Measurements from ENCODE around the gene TFE3.

The TFE3 gene

GRCh38 chrX:49060914-49061313, 17.8 kb upstream of the TFE3 start:
- DNase-seq: no peak

GRCh38 chrX:49059681-49060085, 16.5 kb upstream of the TFE3 start:
- no peak for DNase-seq

GRCh38 chrX:49059201-49059600, 16.0 kb upstream of the TFE3 start:
- DNase-seq: no peak

- DNase-seq: no peak
Measured at GRCh38 chrX:49058794-49059193, 15.6 kb upstream of the TFE3 start, which contains the start of gene CCDC120. CCDC120 (plus strand) TSS chrX:49058999; CDS start chrX:49062042, 3,043 bp downstream.

- DNase-seq: no peak
Measured at GRCh38 chrX:49054073-49054762, 11.1 kb upstream of the TFE3 start.

GRCh38 chrX:49053223-49054072, 10.3 kb upstream of the TFE3 start:
- no peak for DNase-seq

- DNase-seq: no peak
Measured at GRCh38 chrX:49043987-49044281, 777 bp upstream of the TFE3 start.

GRCh38 chrX:49042581-49043219, 457 bp downstream of the TFE3 start:
- no peak for DNase-seq

- peak; percentile 4 to 8 for DNase-seq
Measured at GRCh38 chrX:49041744-49042580, 1.2 kb downstream of the TFE3 start.

GRCh38 chrX:49040376-49040955, 2.7 kb downstream of the TFE3 start:
- DNase-seq: no peak

- peak; percentile 72 to 74 for DNase-seq
Measured at GRCh38 chrX:49039598-49040375, 3.4 kb downstream of the TFE3 start.

- no peak for DNase-seq
Measured at GRCh38 chrX:49037883-49038475, 5.2 kb downstream of the TFE3 start.

GRCh38 chrX:49030283-49030682, 12.9 kb downstream of the TFE3 start:
- DNase-seq: no peak

GRCh38 chrX:49029876-49030275, 13.3 kb downstream of the TFE3 start:
- DNase-seq: no peak

- DNase-seq: peak in 1 of 2 experiments; percentile 3
Measured at GRCh38 chrX:49019599-49020249, 23.4 kb downstream of the TFE3 start.

GRCh38 chrX:49019050-49019449, 24.1 kb downstream of the TFE3 start:
- DNase-seq: no peak

GRCh38 chrX:49003696-49004095, 39.5 kb downstream of the TFE3 start:
- DNase-seq: no peak

- DNase-seq: peak; percentile 51 to 64
Measured at GRCh38 chrX:49002091-49002935, 40.8 kb downstream of the TFE3 start, which contains the start of gene GRIPAP1. GRIPAP1 (minus strand) TSS chrX:49002264; CDS start chrX:49002229, 35 bp downstream.

- DNase-seq: no peak
Measured at GRCh38 chrX:49001521-49002090, 41.6 kb downstream of the TFE3 start.

All from AML-193 (cell line).